GM23338 (cell line): ENCODE measurements around the gene CEP295NL. TPM values are rescaled to one million over a fixed set of nuclear protein-coding genes. Genes with fewer than 3 reads are reported as not detected.

Experiments
- ATAC-seq: fragments of 200-7000 bp; cut with Tn5 transposase; 3 replicates; pipeline ENCODE4 v1.9.1; 2020
- DNase-seq: peaks from one replicate; pipeline ENCODE4 v3.0.0-alpha.2; 2015; ENCODE audit warnings: low spot score
- H2AFZ ChIP-seq: fragments of 200-600 bp; sonication (generic); 2 replicates; pipeline ENCODE4 v1.8.0; 2016; ENCODE audit warnings: antibody characterized with exemption, mild to moderate bottlenecking, moderate library complexity
- H3F3A ChIP-seq: fragments of 200-600 bp; sonication (generic); replicated peaks from 2 replicates; pipeline ENCODE4 v1.8.0; 2017; ENCODE audit warnings: antibody characterized with exemption, mixed run types, low read depth
- H3K27ac ChIP-seq: fragments of 200-600 bp; sonication (generic); 2 replicates; pipeline ENCODE4 v1.6.1; 2016; ENCODE audit warnings: low read depth
- H3K27me3 ChIP-seq: fragments of 200-600 bp; sonication (generic); 2 replicates; pipeline ENCODE4 v1.8.0; 2016; ENCODE audit warnings: mild to moderate bottlenecking, mixed run types, moderate library complexity; ENCODE audit not compliant: insufficient read depth
- H3K36me3 ChIP-seq: fragments of 200-600 bp; sonication (generic); 2 replicates; pipeline ENCODE4 v1.8.0; 2016; ENCODE audit warnings: mild to moderate bottlenecking; ENCODE audit not compliant: insufficient read depth
- H3K4me1 ChIP-seq: fragments of 200-600 bp; sonication (generic); 2 replicates; pipeline ENCODE4 v1.8.0; 2016; ENCODE audit warnings: mild to moderate bottlenecking, moderate library complexity; ENCODE audit not compliant: insufficient read depth
- H3K4me2 ChIP-seq: fragments of 200-600 bp; sonication (generic); 2 replicates; pipeline ENCODE4 v1.7.1; 2017; ENCODE audit warnings: mixed run types
- H3K4me3 ChIP-seq: fragments of 200-600 bp; sonication (generic); 2 replicates; pipeline ENCODE4 v1.6.1; 2016; ENCODE audit warnings: mixed run types
- H3K79me2 ChIP-seq: fragments of 200-600 bp; sonication (generic); replicated peaks from 2 replicates; pipeline ENCODE4 v1.8.0; 2017; ENCODE audit warnings: mild to moderate bottlenecking; ENCODE audit not compliant: insufficient read depth
- H3K9me2 ChIP-seq: fragments of 200-600 bp; sonication (generic); 2 replicates; pipeline ENCODE4 v1.8.0; 2017; ENCODE audit not compliant: insufficient read depth
- H4K20me1 ChIP-seq: fragments of 200-600 bp; sonication (generic); replicated peaks from 2 replicates; pipeline ENCODE4 v1.8.0; 2017; ENCODE audit warnings: mild to moderate bottlenecking; ENCODE audit not compliant: insufficient read depth
- H3K27ac Mint-ChIP-seq: 2 replicates; pipeline ENCODE4 v1.8.0; 2020; ENCODE audit warnings: inconsistent platforms, mild to moderate bottlenecking, moderate library complexity, mixed read lengths
- H3K27me3 Mint-ChIP-seq: 3 replicates; pipeline ENCODE4 v1.8.0; 2022; ENCODE audit warnings: low read depth, mild to moderate bottlenecking, moderate library complexity, mixed read lengths, inconsistent platforms; ENCODE audit not compliant: insufficient read depth, poor library complexity
- H3K36me3 Mint-ChIP-seq: 3 replicates; pipeline ENCODE4 v1.8.0; 2021; ENCODE audit warnings: low read depth, mild to moderate bottlenecking, inconsistent platforms, moderate library complexity, mixed read lengths
- H3K4me1 Mint-ChIP-seq: 3 replicates; pipeline ENCODE4 v1.8.0; 2020; ENCODE audit warnings: mild to moderate bottlenecking, inconsistent platforms, mixed read lengths
- H3K4me3 Mint-ChIP-seq: 3 replicates; pipeline ENCODE4 v1.8.0; 2021; ENCODE audit warnings: moderate library complexity, mild to moderate bottlenecking, inconsistent platforms, mixed read lengths
- H3K9me3 Mint-ChIP-seq: 3 replicates; pipeline ENCODE4 v1.8.0; 2020; ENCODE audit warnings: moderate library complexity, mild to moderate bottlenecking, inconsistent platforms, mixed read lengths
- CTCF ChIP-seq, 2 experiments: fragments of 200-600 bp in 1 of 2; sonication (generic) in 1 of 2; conservative IDR thresholded peaks; 2 replicates each; pipeline versions ENCODE4 v1.5.1 to v1.6.1; 2016 to 2017; ENCODE audit warnings: antibody characterized with exemption in 2 of 2, low read depth in 2 of 2, mild to moderate bottlenecking in 2 of 2, moderate library complexity in 1 of 2
- ETS1 ChIP-seq: IDR thresholded peaks from 2 replicates; pipeline ENCODE4 v1.6.1; 2016; ENCODE audit warnings: antibody characterized with exemption
- EZH2 ChIP-seq: fragments of 200-600 bp; sonication (generic); IDR thresholded peaks from one replicate; pipeline ENCODE4 v1.8.0; 2017; ENCODE audit warnings: antibody characterized with exemption, mild to moderate bottlenecking, low read depth; ENCODE audit not compliant: unreplicated experiment
- EZH2phosphoT487 ChIP-seq: fragments of 200-600 bp; sonication (generic); IDR thresholded peaks from one replicate; pipeline ENCODE4 v1.8.1; 2018; ENCODE audit warnings: antibody characterized with exemption; ENCODE audit not compliant: unreplicated experiment
- JUNB ChIP-seq: IDR thresholded peaks from one replicate; pipeline ENCODE4 v1.6.1; 2016; ENCODE audit warnings: antibody characterized with exemption; ENCODE audit not compliant: unreplicated experiment
- NANOG ChIP-seq: IDR thresholded peaks from 2 replicates; pipeline ENCODE4 v1.6.1; 2016; ENCODE audit warnings: antibody characterized with exemption, borderline replicate concordance
- POLR2AphosphoS5 ChIP-seq: IDR thresholded peaks from 2 replicates; pipeline ENCODE4 v1.6.1; 2016; ENCODE audit warnings: antibody characterized with exemption, low read depth
- REST ChIP-seq: IDR thresholded peaks from one replicate; pipeline ENCODE4 v1.6.1; 2018; ENCODE audit warnings: antibody characterized with exemption; ENCODE audit not compliant: unreplicated experiment
- STAT1 ChIP-seq: IDR thresholded peaks from one replicate; pipeline ENCODE4 v1.6.1; 2016; ENCODE audit warnings: antibody characterized with exemption; ENCODE audit not compliant: unreplicated experiment
- ZNF114 ChIP-seq: fragments of 250-450 bp; sonication (Bioruptor Pico); IDR thresholded peaks from 2 replicates; pipeline ENCODE4 v1.5.0; 2020; ENCODE audit warnings: mild to moderate bottlenecking, moderate library complexity
- ZNF331 ChIP-seq: fragments of 250-450 bp; sonication (Bioruptor Pico); IDR thresholded peaks from 2 replicates; pipeline ENCODE4 v1.5.0; 2020; ENCODE audit warnings: low read depth, mild to moderate bottlenecking, moderate library complexity
- ZNF462 ChIP-seq: fragments of 250-450 bp; sonication (Bioruptor Pico); IDR thresholded peaks from 2 replicates; pipeline ENCODE4 v1.5.0; 2020; ENCODE audit warnings: mild to moderate bottlenecking, moderate library complexity
- polyA plus RNA-seq: library from polyadenylated mRNA; unstranded; fragments of >200 nt; fragmentation: Nextera tagmentation; extraction: Ambion mirVana; gene quantifications from 2 replicates; pipeline ENCODE4 v1.2.1, GENCODE V29; 2016
- total RNA-seq: library from RNA; depleted of rRNA; stranded (reverse); fragments of >200 nt; shearing (Covaris generic); gene quantifications from 2 replicates; pipeline ENCODE4 v1.2.3, GENCODE V29; 2014

The CEP295NL gene
- total and polyA plus RNA-seq, 2 experiments from 2014 or later: 0.69 TPM; not detected in 1

- Histone ChIP-seq H3K27me3 (no peaks in the 10 kb centered on the region), H3K9me2 (no peaks in the 10 kb centered on the region), H3K4me3 (no peak overlapping the region), H2AFZ (no peak overlapping the region), H3K4me2 (no peak overlapping the region), H3F3A (0 out of 2 replicates have a peak, but pooled peaks cover under 1% of the 10 kb centered on the region), H3K36me3 (no peaks in the 10 kb centered on the region), H4K20me1 (no peaks in the 10 kb centered on the region; the same call in 1 of the 2 replicates), H3K79me2 (peaks cover 18% of the 10 kb centered on the region; the same call in 1 of the 2 replicates), H3K27ac (no peak overlapping the region), H3K4me1 (peaks cover 13% of the 10 kb centered on the region)
- TF ChIP-seq REST: no peak
- TF ChIP-seq ZNF331 (CRISPR knock-in tag): no peak
- no peak for TF ChIP-seq CTCF (conservative IDR thresholded peaks at IDR 0.05; ENCODE audit: low read depth in 2 of 2)
- TF ChIP-seq ZNF114 (CRISPR knock-in tag): no peak
- TF ChIP-seq ETS1: no peak
- TF ChIP-seq ZNF462 (CRISPR knock-in tag): no peak
- TF ChIP-seq EZH2phosphoT487: no peak
- no peak for TF ChIP-seq NANOG
- no peak for TF ChIP-seq EZH2
- TF ChIP-seq JUNB: no peak
- no peak for TF ChIP-seq POLR2AphosphoS5
- TF ChIP-seq STAT1: no peak
- no peak overlapping the region for H3K4me3 Mint-ChIP-seq
- peaks cover 30% of the 10 kb centered on the region for H3K4me1 Mint-ChIP-seq
- H3K27me3 Mint-ChIP-seq: peaks cover 19% of the 10 kb centered on the region
- no peak overlapping the region for H3K27ac Mint-ChIP-seq
- ATAC-seq (no peak), DNase-seq (no peak)
- no peaks in the 10 kb centered on the region for H3K36me3 Mint-ChIP-seq
- no peaks in the 10 kb centered on the region for H3K9me3 Mint-ChIP-seq
These were observed 1.4 kb upstream of the CEP295NL start for GRCh38 chr17:78904371-78904770.
